Hepatocyte (in vitro differentiated cells): ENCODE measurements around the gene DNAI2.

Experiments used
- CTCF ChIP-seq: fragments of 200-600 bp; sonication (generic); IDR thresholded peaks from 2 replicates; pipeline ENCODE4 v1.5.1; 2016; ENCODE audit warnings: antibody characterized with exemption, mild to moderate bottlenecking; ENCODE audit not compliant: poor library complexity
- EZH2 ChIP-seq: fragments of 200-600 bp; sonication (generic); IDR thresholded peaks from 2 replicates; pipeline ENCODE4 v1.6.1; 2016; ENCODE audit warnings: antibody characterized with exemption, mild to moderate bottlenecking, borderline replicate concordance
- EZH2phosphoT487 ChIP-seq: fragments of 200-600 bp; sonication (generic); IDR thresholded peaks from one replicate; pipeline ENCODE4 v1.6.1; 2018; ENCODE audit warnings: antibody characterized with exemption, mild to moderate bottlenecking, low read depth, moderate library complexity; ENCODE audit not compliant: unreplicated experiment, severe bottlenecking

GRCh38 chr17:74228306-74228978 is 45.6 kb upstream of the DNAI2 start:
- TF ChIP-seq CTCF (no peak), EZH2phosphoT487 (no peak), EZH2 (no peak)
